HG02623 (cell line): ENCODE results near the gene FHIT.

Source experiments
- ATAC-seq: cut with Tn5 transposase; IDR thresholded peaks from one replicate; pipeline ENCODE4 v1.9.1; 2021; ENCODE audit warnings: moderate library complexity; ENCODE audit not compliant: unreplicated experiment

The FHIT gene

DNA sequence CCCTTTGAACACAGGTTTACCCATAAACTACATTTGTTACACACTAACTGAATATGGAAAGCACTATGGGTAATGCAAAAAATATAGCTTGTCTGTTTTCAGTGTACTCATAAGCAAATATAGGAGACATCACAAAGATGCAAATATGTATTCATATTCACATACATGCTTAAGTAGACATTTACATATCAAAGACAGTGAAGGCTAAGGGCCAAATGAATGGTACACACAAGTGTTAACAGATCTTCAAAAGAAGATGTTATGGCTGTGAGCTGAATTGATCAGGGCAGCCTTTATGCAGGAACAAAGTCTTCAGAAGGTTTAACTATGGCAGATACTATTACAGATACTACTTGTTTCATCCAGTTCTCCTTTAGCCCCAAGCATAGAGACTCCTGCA lies 384.1 kb downstream of the FHIT start:
- ATAC-seq = no peak

GRCh38 chr3:60856257-60857046 lies 394.8 kb downstream of the FHIT start:
- no peak for ATAC-seq

GRCh38 chr3:60855250-60855649 lies 396.0 kb downstream of the FHIT start:
- no peak for ATAC-seq

GRCh38 chr3:60854791-60855190 lies 396.5 kb downstream of the FHIT start:
- no peak for ATAC-seq

GRCh38 chr3:60847791-60848190 lies 403.5 kb downstream of the FHIT start:
- no peak for ATAC-seq

DNA sequence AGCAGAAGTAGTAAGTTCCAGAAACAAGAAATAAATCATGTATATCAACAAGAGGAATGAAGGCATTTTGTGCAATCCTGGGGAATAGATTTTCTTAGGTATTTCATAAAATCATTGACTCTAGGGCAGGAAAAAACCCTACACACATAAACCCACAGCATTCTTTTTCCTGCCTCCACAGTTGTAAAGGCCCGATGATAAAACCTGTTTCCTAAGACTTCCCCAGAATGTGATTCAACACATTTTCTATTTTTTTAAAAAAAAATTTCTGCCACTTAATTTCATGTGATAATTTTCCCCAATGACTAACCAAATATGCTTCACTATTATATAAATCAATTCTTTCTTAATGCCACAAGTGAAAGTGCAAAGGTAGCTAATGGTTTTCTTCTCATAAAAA lies 407.0 kb downstream of the FHIT start:
- ATAC-seq = no peak

- ATAC-seq = no peak
These were observed 409.9 kb downstream of the FHIT start for GRCh38 chr3:60841355-60841754.

DNA sequence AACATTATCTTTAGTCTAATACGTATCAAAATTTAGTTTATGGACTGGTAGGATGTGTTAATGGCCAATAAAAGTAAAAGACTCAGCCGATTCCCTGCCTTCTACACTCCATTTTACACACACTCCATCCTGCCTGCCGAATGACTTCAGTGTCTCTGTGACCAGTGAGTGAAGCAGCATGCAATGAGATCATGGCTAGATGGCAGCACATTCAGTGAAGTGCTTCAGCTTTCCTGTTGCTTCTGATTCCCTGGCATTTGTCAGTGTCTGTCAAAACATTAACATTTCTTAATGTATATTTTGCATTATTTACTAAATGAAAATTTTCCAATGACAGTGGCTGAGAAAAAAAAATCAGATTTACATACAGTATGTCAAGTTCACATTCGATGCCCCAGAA lies 412.0 kb downstream of the FHIT start:
- no peak for ATAC-seq

DNA sequence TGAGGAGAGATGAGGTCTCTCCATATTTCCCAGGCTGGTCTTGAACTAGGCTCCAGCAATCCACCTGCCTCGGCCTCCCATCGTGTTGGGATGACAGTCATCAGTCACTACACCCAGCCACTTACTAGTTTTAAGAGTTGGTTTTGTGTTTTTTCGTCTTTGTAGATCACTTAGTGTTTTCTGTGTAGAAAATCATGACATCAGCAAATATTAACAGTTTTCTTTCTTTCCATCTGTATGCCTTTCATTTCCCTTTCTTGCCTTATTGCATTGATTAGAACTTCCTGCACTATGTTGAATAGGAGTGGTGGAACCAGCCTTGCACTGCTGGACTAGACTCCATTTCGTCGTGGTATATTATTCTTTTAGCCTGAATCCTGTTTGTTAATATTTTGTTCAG lies 415.5 kb downstream of the FHIT start:
- no peak for ATAC-seq

GRCh38 chr3:60829058-60829457 lies 422.2 kb downstream of the FHIT start:
- ATAC-seq = no peak

DNA sequence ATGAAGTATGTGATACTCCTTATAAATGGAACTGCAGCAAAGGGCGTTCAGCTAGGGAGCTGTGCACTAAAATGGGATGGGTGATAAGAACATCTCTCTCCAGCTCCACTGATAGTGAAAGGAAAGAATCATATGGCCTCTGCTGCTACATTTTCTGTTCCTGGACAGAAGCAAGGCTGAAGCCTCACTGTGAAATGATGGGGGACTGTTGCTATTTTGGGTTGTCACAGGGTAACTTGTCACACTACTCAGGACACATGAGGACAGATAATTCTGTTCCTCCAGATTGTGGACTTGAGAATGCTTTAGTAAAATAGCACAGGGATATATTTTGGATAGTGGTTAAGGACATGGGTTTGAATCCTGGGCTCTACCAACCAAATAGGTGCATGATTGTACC lies 423.6 kb downstream of the FHIT start:
- no peak for ATAC-seq

DNA sequence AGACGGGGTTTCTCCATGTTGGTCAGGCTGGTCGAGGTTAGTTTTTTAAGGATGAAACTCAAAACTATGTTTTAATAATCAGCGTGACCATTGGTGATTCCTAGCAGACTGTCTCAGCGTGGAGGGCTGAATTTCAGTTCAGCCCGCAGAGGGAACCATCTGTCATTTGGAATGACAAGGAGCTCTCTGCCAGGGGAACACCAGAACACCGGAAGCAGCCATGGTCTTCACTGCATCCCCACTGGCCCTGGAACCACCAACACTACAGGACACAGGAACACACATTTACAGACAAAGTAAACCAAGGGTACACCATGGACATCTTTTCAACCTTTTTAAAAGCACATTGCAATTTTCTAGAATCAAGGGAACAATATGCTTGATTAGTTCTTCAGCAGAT lies 424.7 kb downstream of the FHIT start:
- no peak for ATAC-seq

- peak; percentile 60 for ATAC-seq
These were observed 438.8 kb downstream of the FHIT start for GRCh38 chr3:60812502-60812901.

DNA sequence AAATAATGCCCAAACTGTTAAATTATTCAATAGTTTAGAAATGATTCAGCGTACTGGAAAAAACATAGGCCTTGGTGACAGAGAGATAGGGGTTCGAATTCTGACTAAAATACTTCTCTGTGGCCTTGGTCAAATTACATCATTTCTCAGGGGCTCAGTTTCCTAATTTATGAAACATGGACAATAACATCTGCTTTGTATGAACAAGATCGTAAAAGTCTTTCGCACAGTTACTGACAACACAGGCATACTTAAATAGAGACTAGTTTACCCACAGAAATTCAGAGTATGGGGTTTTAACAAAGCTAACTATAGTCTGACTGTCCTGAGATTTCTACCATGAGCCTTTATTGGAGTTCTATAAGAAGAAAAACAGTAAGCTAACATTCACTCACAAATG lies 440.4 kb downstream of the FHIT start:
- ATAC-seq = no peak

- no peak for ATAC-seq
These were observed 441.2 kb downstream of the FHIT start for GRCh38 chr3:60809857-60810610.

GRCh38 chr3:60803216-60804173 lies 447.8 kb downstream of the FHIT start:
- no peak for ATAC-seq

DNA sequence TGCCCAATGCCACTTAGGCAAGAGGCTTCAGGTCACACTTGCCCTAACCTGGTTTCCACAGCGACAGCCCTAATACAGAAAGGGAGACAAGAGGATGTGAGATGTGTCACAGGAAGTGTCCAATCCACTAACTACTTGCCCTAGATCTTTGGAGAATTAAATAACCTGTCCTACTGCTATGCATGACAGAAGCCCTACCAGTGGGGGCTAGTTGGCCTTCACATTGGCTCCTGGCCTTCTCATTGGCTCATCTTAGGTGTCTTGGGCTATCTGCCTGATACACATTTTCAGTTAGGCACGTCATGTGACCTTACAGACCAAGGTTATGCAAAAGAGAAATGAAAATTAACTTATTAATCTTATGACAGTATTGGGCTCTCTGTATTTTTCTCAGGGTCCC lies 449.9 kb downstream of the FHIT start:
- ATAC-seq = no peak

- no peak for ATAC-seq
These were observed 452.8 kb downstream of the FHIT start for GRCh38 chr3:60798456-60798855.

DNA sequence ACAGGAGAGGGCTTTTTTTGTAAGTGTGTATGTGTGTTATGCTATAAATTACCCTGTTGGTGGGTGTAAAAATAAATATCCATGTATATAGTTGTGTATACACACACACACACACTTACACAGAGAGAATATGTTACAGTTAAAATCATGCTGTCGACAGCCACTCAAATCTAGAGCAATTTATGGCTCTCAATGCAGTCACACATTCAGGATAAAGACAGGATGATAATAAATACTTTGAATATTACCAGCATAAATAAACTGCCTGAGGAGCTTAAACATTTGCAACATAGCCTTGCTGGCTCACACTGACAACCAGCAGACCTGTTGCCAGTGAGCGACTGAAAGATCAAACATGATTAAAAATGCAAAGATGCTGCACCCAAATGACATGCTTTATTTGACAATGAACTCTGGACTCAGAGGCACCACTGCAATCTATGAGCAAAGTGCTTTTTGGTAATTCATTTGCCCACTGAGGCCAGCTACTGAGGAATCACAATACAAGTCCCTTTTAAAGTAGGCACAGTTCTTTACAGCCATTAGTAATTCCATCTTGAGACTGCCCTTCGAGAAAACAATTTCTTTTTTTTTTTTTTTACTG lies 458.9 kb downstream of the FHIT start:
- no peak for ATAC-seq

DNA sequence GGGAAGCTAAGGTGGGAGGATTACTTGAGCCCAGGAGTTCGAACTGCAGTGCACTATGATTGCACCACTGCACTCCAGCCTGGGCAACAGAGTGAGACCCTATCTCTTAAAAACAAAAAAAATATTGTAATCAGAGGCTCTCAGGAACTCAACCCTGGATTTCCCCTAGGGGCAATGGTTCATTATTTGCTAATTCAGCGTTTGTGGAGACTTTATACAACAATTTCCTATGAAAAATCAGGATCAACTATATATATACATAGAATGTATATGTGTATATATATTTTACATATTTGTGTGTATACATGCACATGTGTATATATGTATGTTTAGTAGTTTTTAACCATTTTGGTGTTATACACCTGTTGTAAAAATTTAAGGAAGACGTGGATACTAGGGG lies 463.1 kb downstream of the FHIT start:
- ATAC-seq = no peak

GRCh38 chr3:60781935-60782334 lies 469.3 kb downstream of the FHIT start:
- no peak for ATAC-seq
